ENCODE measurements around the gene PLA2G4F.

The PLA2G4F gene

GRCh38 chr15:42156243-42156922, at the start of gene PLA2G4F:
PLA2G4F (minus strand) TSS chr15:42156636; CDS start chr15:42156549, 87 bp downstream.
- no peak for TF ChIP-seq CTCF (IDR thresholded peaks at IDR 0.05)

- no peak for TF ChIP-seq CTCF (IDR thresholded peaks at IDR 0.05)
Observed at GRCh38 chr15:42203891-42204290, 47.5 kb upstream of the PLA2G4F start.

GRCh38 chr15:42202653-42203052, 46.2 kb upstream of the PLA2G4F start:
- no peak for TF ChIP-seq CTCF (IDR thresholded peaks at IDR 0.05)

- TF ChIP-seq CTCF (IDR thresholded peaks at IDR 0.05): no peak
Observed at GRCh38 chr15:42201801-42202200, 45.4 kb upstream of the PLA2G4F start.

GRCh38 chr15:42199126-42199525, 42.7 kb upstream of the PLA2G4F start:
- TF ChIP-seq CTCF (IDR thresholded peaks at IDR 0.05): no peak

GRCh38 chr15:42198516-42198915, 42.1 kb upstream of the PLA2G4F start:
- TF ChIP-seq CTCF (IDR thresholded peaks at IDR 0.05): no peak

- TF ChIP-seq CTCF (IDR thresholded peaks at IDR 0.05): no peak
Observed at GRCh38 chr15:42194513-42194912, 38.1 kb upstream of the PLA2G4F start.

- TF ChIP-seq CTCF (IDR thresholded peaks at IDR 0.05): no peak
Observed at GRCh38 chr15:42193383-42193782, 36.9 kb upstream of the PLA2G4F start.

All from LNCAP (cell line).